DOHH2 (cell line): ENCODE data around the gene PCDHGA7.

ENCODE experiments used
- EZH2phosphoT487 ChIP-seq: fragments of 200-600 bp; sonication (generic); IDR thresholded peaks from 2 replicates; pipeline ENCODE4 v1.6.1; 2017; ENCODE audit warnings: borderline replicate concordance, mild to moderate bottlenecking, antibody characterized with exemption, low read length, moderate library complexity, mixed read lengths
- TF ChIP-seq, protein P1 (sequence below): fragments of 200-600 bp; sonication (generic); IDR thresholded peaks from one replicate; pipeline ENCODE4 v1.5.1; 2014; ENCODE audit warnings: antibody characterized with exemption, mild to moderate bottlenecking, low read depth, low read length; ENCODE audit not compliant: poor library complexity, severe bottlenecking

DNA sequence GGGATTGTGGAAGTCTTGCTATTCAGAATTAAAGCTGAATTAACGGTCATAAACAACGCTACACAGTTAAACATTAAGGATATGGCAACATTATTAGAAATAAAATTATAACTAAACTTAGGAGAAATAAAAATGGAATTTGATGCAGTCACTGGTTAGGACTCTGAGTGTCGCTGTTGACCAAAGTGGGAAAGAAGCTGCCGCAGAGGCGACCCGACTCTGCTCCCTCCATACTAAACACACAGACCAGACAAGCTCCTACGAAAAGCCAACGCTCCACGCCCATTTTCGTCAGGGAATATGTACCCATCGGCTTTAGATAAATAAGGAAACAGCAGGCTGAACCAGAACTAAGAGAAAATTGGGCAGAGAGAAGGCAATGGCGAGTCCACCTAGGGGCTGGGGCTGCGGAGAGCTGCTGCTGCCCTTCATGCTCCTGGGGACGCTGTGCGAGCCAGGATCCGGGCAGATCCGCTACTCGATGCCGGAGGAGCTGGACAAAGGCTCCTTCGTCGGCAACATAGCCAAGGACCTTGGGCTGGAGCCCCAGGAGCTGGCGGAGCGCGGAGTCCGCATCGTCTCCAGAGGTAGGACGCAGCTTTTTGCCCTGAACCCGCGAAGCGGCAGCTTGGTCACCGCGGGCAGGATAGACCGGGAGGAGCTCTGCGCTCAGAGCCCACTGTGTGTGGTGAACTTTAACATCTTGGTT, 18.4 kb upstream of the PCDHGA7 start, which contains the start of gene PCDHGA5:
- TF ChIP-seq, protein P1, sequence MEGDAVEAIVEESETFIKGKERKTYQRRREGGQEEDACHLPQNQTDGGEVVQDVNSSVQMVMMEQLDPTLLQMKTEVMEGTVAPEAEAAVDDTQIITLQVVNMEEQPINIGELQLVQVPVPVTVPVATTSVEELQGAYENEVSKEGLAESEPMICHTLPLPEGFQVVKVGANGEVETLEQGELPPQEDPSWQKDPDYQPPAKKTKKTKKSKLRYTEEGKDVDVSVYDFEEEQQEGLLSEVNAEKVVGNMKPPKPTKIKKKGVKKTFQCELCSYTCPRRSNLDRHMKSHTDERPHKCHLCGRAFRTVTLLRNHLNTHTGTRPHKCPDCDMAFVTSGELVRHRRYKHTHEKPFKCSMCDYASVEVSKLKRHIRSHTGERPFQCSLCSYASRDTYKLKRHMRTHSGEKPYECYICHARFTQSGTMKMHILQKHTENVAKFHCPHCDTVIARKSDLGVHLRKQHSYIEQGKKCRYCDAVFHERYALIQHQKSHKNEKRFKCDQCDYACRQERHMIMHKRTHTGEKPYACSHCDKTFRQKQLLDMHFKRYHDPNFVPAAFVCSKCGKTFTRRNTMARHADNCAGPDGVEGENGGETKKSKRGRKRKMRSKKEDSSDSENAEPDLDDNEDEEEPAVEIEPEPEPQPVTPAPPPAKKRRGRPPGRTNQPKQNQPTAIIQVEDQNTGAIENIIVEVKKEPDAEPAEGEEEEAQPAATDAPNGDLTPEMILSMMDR: no peak
- no peak for TF ChIP-seq EZH2phosphoT487
